Activated CD8-positive, alpha-beta T cell treated with anti-CD3 and anti-CD28 coated beads for 36 hours (primary cell): Measurements from ENCODE around the gene FOXP1. TPM values are rescaled to one million over a fixed set of nuclear protein-coding genes. Genes with fewer than 3 reads are reported as not detected.

ENCODE experiments used
- ATAC-seq: fragments of 200-7000 bp; cut with Tn5 transposase; one replicate; pipeline ENCODE4 v1.10.0; 2021; ENCODE audit warnings: mild to moderate bottlenecking, moderate library complexity
- CTCF ChIA-PET: fragments of 350-600 bp; sonication (Branson Sonifier 250); formaldehyde crosslinking; loops from one replicate; lab custom pipeline; 2021; ENCODE audit warnings: antibody characterized with exemption; lab: Charles Lee
- POLR2A ChIA-PET: fragments of 350-600 bp; sonication (Branson Sonifier 250); formaldehyde crosslinking; loops from one replicate; lab custom pipeline; 2021; ENCODE audit warnings: antibody characterized with exemption; lab: Charles Lee
- DNase-seq: peaks from one replicate; pipeline ENCODE4 v3.0.0-alpha.2; 2020
- H3K27ac Mint-ChIP-seq: one replicate; pipeline ENCODE4 v1.8.0; 2021; ENCODE audit warnings: mild to moderate bottlenecking, mixed read lengths
- H3K27me3 Mint-ChIP-seq: one replicate; pipeline ENCODE4 v1.8.0; 2021; ENCODE audit warnings: mixed read lengths
- H3K36me3 Mint-ChIP-seq: one replicate; pipeline ENCODE4 v1.8.0; 2021; ENCODE audit warnings: low read depth, mixed read lengths
- H3K4me1 Mint-ChIP-seq: one replicate; pipeline ENCODE4 v1.8.0; 2021; ENCODE audit warnings: low read depth, mixed read lengths
- H3K4me3 Mint-ChIP-seq: one replicate; pipeline ENCODE4 v1.8.0; 2021; ENCODE audit warnings: mild to moderate bottlenecking, moderate library complexity, mixed read lengths
- H3K9me3 Mint-ChIP-seq: one replicate; pipeline ENCODE4 v1.8.0; 2021; ENCODE audit warnings: mixed read lengths
- CTCF ChIP-seq: fragments of 200-600 bp; IDR thresholded peaks from one replicate; pipeline ENCODE4 v1.8.0; 2022; ENCODE audit warnings: antibody characterized with exemption, mild to moderate bottlenecking
- intact Hi-C: fragments of 100-400 bp; cut with micrococcal nuclease; formaldehyde crosslinking; loops from one replicate; pipeline ENCODE4 v1.10.0; 2022
- total RNA-seq, 2 experiments: library from RNA; stranded (reverse); gene quantifications; one replicate each; pipeline ENCODE4 v1.2.3, GENCODE V29; 2021

The FOXP1 gene
- total RNA-seq, 2 experiments from 2014 or later: 145 to 153 TPM

- ChIA-PET CTCF (no interaction called here), POLR2A (interaction anchor here (0.5 to 1.4 kb wide), 3 partner anchors 9 to 288 kb away, joined by 3 to 5 read pairs (median 3); no protein-coding TSS in a partner anchor)
- no peak for TF ChIP-seq CTCF
- Mint-ChIP-seq H3K9me3 (no peaks in the 10 kb centered on the region), H3K27ac (no peak overlapping the region), H3K36me3 (peaks cover 57% of the 10 kb centered on the region), H3K27me3 (no peaks in the 10 kb centered on the region), H3K4me3 (no peak overlapping the region), H3K4me1 (peaks cover 78% of the 10 kb centered on the region)
- intact Hi-C loops: no loop called here
- DNase-seq (no peak), ATAC-seq (no peak)
Measured at GRCh38 chr3:71260782-71261181, 322.7 kb downstream of the FOXP1 start.

- CTCF ChIA-PET: interaction anchor here (0.6 to 1.0 kb wide), 4 partner anchors 10 to 326 kb away, joined by 3 read pairs; no protein-coding TSS in a partner anchor
- TF ChIP-seq CTCF: no peak
- H3K4me1 Mint-ChIP-seq: peaks cover 73% of the 10 kb centered on the region
- DNase-seq (no peak), ATAC-seq (no peak)
- peak overlapping the region; percentile 79 for H3K27ac Mint-ChIP-seq
- peaks cover 48% of the 10 kb centered on the region for H3K36me3 Mint-ChIP-seq
- H3K27me3 Mint-ChIP-seq: no peaks in the 10 kb centered on the region
- H3K9me3 Mint-ChIP-seq: no peaks in the 10 kb centered on the region
- intact Hi-C loops: no loop called here
- no peak overlapping the region for H3K4me3 Mint-ChIP-seq
- POLR2A ChIA-PET: interaction anchor here (0.5 to 0.7 kb wide), 2 partner anchors 13 to 299 kb away, joined by 3 read pairs; no protein-coding TSS in a partner anchor
Measured at GRCh38 chr3:71258526-71258925, 325.0 kb downstream of the FOXP1 start.

- ATAC-seq (peak; percentile 31), DNase-seq (no peak)
- intact Hi-C loops: no loop called here
- Mint-ChIP-seq H3K27me3 (no peaks in the 10 kb centered on the region), H3K4me1 (peaks cover 73% of the 10 kb centered on the region), H3K9me3 (no peaks in the 10 kb centered on the region), H3K36me3 (peaks cover 48% of the 10 kb centered on the region), H3K27ac (peak overlapping the region; percentile 79), H3K4me3 (no peak overlapping the region)
- CTCF ChIA-PET: interaction anchor here (0.6 to 1.0 kb wide), 4 partner anchors 11 to 327 kb away, joined by 3 read pairs; no protein-coding TSS in a partner anchor
- POLR2A ChIA-PET: interaction anchor here (0.5 to 1.5 kb wide), 3 partner anchors 14 to 299 kb away, joined by 3 read pairs; no protein-coding TSS in a partner anchor
- TF ChIP-seq CTCF: no peak
Measured at GRCh38 chr3:71258116-71258515, 325.4 kb downstream of the FOXP1 start.

- Mint-ChIP-seq H3K4me3 (no peak overlapping the region), H3K27me3 (no peaks in the 10 kb centered on the region), H3K27ac (no peak overlapping the region), H3K4me1 (peaks cover 78% of the 10 kb centered on the region), H3K36me3 (peaks cover 59% of the 10 kb centered on the region), H3K9me3 (no peaks in the 10 kb centered on the region)
- ATAC-seq (no peak), DNase-seq (no peak)
- CTCF ChIA-PET: interaction anchor here (0.9 to 1.6 kb wide), 2 partner anchors 13 to 23 kb away, joined by 3 read pairs; no protein-coding TSS in a partner anchor
- POLR2A ChIA-PET: interaction anchor here (1.1 to 1.3 kb wide), 3 partner anchors 9 to 39 kb away, joined by 3 to 4 read pairs (median 3); no protein-coding TSS in a partner anchor
- intact Hi-C loops: no loop called here
- no peak for TF ChIP-seq CTCF
Measured at GRCh38 chr3:71255498-71255897, 328.0 kb downstream of the FOXP1 start.

- Mint-ChIP-seq H3K27ac (peak overlapping the region; percentile 65), H3K36me3 (peaks cover 55% of the 10 kb centered on the region), H3K27me3 (no peaks in the 10 kb centered on the region), H3K9me3 (no peaks in the 10 kb centered on the region), H3K4me1 (peaks cover 77% of the 10 kb centered on the region), H3K4me3 (no peak overlapping the region)
- intact Hi-C loops: no loop called here
- CTCF ChIA-PET: no interaction called here
- POLR2A ChIA-PET: interaction anchor here (0.7 kb wide), 1 partner anchor 30 kb away, joined by 3 read pairs; no protein-coding TSS in a partner anchor
- ATAC-seq (no peak), DNase-seq (no peak)
- no peak for TF ChIP-seq CTCF
Measured at GRCh38 chr3:71254281-71255057, 329.1 kb downstream of the FOXP1 start.
